Upper lobe of right lung (tissue), 1 donor: ENCODE data around the gene LZTS3. TPM values are rescaled to one million over a fixed set of nuclear protein-coding genes. Genes with fewer than 3 reads are reported as not detected.
"Not testable (repeated sequence)": the region's sequence is repeated elsewhere in the genome, so short reads cannot be mapped to it uniquely, and the experiment has no call there.

Experiments
- ATAC-seq: fragments of 200-7000 bp; cut with Tn5 transposase; one replicate; pipeline ENCODE4 v1.9.1; 2020; ENCODE audit warnings: mild to moderate bottlenecking, moderate library complexity
- DNase-seq: peaks from one replicate; pipeline ENCODE4 v3.0.0-alpha.2; 2020
- H3K27ac ChIP-seq: fragments of 200-600 bp; one replicate; pipeline ENCODE4 v1.8.0; 2022
- H3K27me3 ChIP-seq: fragments of 200-600 bp; one replicate; pipeline ENCODE4 v1.8.0; 2022; ENCODE audit warnings: mild to moderate bottlenecking
- H3K36me3 ChIP-seq: fragments of 200-600 bp; one replicate; pipeline ENCODE4 v1.8.0; 2022
- H3K4me1 ChIP-seq: fragments of 200-600 bp; one replicate; pipeline ENCODE4 v1.8.0; 2022
- H3K4me3 ChIP-seq: fragments of 200-600 bp; one replicate; pipeline ENCODE4 v1.8.0; 2022; ENCODE audit warnings: mild to moderate bottlenecking
- H3K9me3 ChIP-seq: fragments of 200-600 bp; one replicate; pipeline ENCODE4 v1.8.0; 2022
- intact Hi-C: fragments of 100-400 bp; cut with DNase I; formaldehyde crosslinking; loops from one replicate; pipeline ENCODE4 v1.11.0; 2022
- long read RNA-seq: library from polyadenylated mRNA; unstranded; transcript quantifications from one replicate; pipeline ENCODE4 v2.0.0, GENCODE V29; 2021
- total RNA-seq: library from RNA; stranded (reverse); fragmentation: NEBNext Ultra II Directional; extraction: Animal tissue kit (Norgen Biotek cat#: 25700); gene quantifications from one replicate; pipeline ENCODE4 v1.2.1, GENCODE V29; 2021
- TF ChIP-seq, protein P1 (sequence below): fragments of 200-600 bp; IDR thresholded peaks from one replicate; pipeline ENCODE4 v1.8.0; 2022; ENCODE audit warnings: antibody characterized with exemption
- donor health status: DM: no; HTN: yes; CAD: no; lungs with severe emphysema.

LZTS3 gene
- total RNA-seq, result 21.5 TPM
- long read RNA-seq, full-length matches to known transcripts, result 12 of 71 reads
- long read RNA-seq, partial matches to known transcripts, result 16 of 71 reads
- long read RNA-seq, other reads (novel, unspliced or antisense), result 43 of 71 reads

DNA sequence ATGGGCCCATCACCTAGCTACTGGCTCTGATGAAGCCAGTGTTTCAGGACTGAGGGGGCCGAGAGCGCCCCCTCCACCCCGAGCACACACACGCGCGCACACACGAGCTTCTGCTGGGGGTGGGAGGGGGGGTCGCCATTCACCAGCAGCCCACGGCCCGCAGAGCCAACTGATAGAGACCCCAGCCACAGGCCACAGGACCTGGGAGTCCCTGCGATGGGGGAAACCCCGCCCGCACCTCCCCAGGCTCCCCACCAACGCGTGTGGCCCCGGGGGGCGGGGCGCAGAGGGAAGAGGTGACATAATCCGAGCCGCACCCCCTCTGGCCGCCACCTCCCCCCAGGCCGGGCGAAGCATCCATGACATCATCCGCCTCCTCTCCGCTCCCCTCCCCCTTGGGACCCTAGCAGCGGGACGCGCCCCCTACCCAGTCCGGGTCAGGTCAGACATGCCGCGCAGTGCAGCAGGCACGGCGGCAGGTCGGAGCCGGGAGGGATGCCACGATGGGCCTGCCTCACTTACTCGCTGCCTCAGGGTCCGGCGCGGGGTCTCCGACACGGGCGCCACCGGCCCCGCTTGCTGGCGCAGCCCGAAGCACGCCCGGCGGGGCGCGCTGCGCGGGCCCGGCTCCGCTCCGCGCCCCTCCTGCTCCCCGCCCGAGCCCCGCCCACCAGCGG, at the start of gene LZTS3:
Gene LZTS3 (minus strand): TSS at position 617 of the 677 bp plus-strand sequence. CDS start 6,386 bp downstream, outside the sequence.
- H3K4me3 ChIP-seq, result peak within 1 kb of the TSS; percentile 92
- no peaks in the 10 kb centered on the region for H3K36me3 ChIP-seq
- intact Hi-C loops, result no loop called here
- ATAC-seq, result peak; percentile 67
- DNase-seq, result peak; percentile 88
- TF ChIP-seq, protein P1, sequence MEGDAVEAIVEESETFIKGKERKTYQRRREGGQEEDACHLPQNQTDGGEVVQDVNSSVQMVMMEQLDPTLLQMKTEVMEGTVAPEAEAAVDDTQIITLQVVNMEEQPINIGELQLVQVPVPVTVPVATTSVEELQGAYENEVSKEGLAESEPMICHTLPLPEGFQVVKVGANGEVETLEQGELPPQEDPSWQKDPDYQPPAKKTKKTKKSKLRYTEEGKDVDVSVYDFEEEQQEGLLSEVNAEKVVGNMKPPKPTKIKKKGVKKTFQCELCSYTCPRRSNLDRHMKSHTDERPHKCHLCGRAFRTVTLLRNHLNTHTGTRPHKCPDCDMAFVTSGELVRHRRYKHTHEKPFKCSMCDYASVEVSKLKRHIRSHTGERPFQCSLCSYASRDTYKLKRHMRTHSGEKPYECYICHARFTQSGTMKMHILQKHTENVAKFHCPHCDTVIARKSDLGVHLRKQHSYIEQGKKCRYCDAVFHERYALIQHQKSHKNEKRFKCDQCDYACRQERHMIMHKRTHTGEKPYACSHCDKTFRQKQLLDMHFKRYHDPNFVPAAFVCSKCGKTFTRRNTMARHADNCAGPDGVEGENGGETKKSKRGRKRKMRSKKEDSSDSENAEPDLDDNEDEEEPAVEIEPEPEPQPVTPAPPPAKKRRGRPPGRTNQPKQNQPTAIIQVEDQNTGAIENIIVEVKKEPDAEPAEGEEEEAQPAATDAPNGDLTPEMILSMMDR, result peak; percentile 7
- no peaks in the 10 kb centered on the region for H3K27me3 ChIP-seq
- H3K4me1 ChIP-seq, result peaks cover 6% of the 10 kb centered on the region
- peak within 1 kb of the TSS; percentile 85 for H3K27ac ChIP-seq
- no peaks in the 10 kb centered on the region for H3K9me3 ChIP-seq

DNA sequence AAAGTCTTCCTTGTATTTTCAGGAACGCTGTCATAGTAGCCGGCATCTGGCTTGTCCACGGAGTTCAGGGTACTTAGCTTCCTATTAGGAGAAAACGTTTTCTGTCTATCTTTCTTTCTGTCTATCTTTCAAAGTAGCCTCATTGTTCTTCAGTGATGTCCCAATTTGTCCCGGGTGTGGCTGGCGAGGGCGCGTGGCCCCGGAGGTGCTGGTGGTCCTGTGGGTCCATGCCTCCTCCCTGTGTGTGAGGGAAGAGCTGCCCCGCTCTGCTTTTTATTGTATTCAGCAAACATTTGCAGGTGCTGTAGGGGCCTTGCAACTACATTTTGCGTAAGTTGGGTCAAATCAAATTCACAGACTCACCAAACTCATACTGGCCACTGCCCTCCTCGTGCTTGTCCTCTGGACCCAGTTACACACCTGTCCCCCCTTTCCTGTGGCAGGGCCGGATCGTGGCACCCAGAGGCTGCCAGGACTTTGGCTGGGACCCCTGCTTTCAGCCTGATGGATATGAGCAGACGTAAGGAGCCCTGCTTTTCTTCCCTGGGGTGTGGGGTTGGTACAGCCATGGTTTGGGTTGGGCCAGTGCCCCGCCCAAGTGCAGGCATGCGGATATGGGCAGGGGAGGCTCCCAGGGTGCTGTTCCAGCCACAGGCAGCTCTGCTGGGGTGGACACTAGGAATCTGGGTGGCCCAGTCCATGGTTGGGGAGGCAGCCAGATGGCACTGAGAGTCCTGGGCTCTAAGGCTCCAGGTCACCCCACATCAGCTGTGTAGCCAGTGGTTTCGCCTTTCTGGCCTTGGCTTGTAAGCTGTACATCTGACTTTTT, 48.3 kb upstream of the LZTS3 start:
- Histone ChIP-seq H3K4me3 (no peak overlapping the region), H3K4me1 (peaks cover 8% of the 10 kb centered on the region), H3K27me3 (no peaks in the 10 kb centered on the region), H3K9me3 (no peaks in the 10 kb centered on the region), H3K36me3 (peaks cover 54% of the 10 kb centered on the region), H3K27ac (no peak overlapping the region)
- TF ChIP-seq, protein P1, result no peak
- no peak for DNase-seq
- intact Hi-C loops, result no loop called here
- ATAC-seq, result peak; percentile 41

DNA sequence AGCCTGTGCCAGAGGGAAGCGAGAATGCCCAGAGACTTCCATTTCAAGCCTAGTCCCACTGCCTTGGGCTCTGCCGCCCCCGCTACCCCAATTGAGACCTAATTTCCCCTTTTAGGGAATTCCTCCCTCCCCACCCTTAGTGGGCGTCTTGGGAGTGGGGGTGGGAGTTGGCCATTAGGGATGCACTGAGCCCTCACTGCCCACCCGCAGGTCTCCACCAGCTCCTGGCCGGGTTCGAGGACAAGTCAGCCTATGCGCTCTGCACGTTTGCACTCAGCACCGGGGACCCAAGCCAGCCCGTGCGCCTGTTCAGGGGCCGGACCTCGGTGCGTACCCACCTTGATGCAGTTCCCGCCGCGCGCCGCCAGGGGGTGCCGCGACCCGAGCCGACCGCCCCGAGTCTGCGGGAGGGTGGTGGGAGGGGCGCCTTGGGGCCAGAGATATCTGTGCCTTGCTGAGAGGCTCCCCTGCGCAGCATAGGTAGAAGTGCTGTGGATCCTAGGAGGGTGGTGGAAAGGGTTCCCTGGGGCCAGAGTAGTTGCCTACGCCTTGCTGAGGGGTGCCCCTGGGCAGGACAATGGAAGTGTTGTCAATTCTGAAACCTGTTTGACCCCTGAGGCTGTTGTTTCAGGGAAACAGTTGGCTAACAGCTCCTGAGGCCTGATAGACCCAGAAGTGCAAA, 45.1 kb upstream of the LZTS3 start:
- ATAC-seq (peak; percentile 95), DNase-seq (peak; percentile 88)
- Histone ChIP-seq H3K4me3 (no peak overlapping the region), H3K36me3 (peaks cover 67% of the 10 kb centered on the region), H3K27ac (no peak overlapping the region), H3K9me3 (no peaks in the 10 kb centered on the region), H3K27me3 (no peaks in the 10 kb centered on the region), H3K4me1 (peaks cover 8% of the 10 kb centered on the region)
- TF ChIP-seq, protein P1, result peak; percentile 91
- intact Hi-C loops, result no loop called here

DNA sequence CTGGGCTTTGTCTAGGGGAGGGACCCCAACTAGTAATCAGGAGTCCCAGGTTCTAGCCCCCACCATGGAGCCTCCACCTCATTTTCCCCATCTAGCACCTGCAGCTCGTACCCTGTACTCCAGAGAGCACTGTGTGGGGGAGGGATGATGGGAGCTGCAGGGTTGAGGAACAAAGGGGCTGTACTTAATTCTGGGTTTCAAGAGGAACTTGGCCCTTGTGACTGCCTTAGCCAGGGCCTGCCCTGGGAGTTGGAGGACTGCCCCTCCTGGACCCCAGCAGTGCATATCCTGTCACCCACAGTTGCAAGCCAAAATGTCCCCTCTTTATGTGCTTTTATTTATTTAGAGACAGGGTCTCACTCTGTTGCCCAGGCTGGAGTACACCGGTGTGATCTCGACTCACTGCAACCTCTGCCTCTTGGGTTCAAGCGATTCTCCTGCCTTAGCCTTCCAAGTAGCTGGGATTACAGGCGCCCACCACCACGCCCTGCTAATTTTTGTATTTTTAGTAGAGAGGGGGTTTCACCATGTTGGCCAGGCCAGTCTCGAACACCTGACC, 42.1 kb upstream of the LZTS3 start:
- H3K4me3 ChIP-seq, H3K27me3 ChIP-seq, DNase-seq, H3K27ac ChIP-seq, intact Hi-C loops, H3K9me3 ChIP-seq: not testable (repeated sequence)
- Histone ChIP-seq H3K4me1 (peaks cover 13% of the 10 kb centered on the region), H3K36me3 (peaks cover 40% of the 10 kb centered on the region)
- ATAC-seq, result peak; percentile 36

DNA sequence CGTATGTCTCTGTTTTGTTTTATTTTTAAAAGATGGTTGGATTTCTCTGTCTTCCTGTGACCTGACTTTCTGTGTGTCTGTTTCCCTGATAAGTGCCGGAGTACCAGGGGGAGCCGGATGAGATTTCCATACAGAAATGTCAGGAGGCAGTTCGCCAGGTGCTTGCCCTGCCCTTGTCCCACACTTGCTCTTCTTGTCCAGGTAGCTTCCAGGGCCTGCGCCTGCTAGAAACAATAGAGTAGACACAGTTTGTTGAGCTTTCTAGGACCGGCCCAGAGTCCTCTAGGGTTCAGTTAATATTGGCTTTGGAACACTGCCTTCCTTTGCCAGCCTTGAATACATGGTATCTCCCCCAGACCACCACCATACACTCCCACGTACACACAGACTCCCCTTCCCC, 39.9 kb upstream of the LZTS3 start:
- H3K36me3 ChIP-seq, result peaks cover 33% of the 10 kb centered on the region
- TF ChIP-seq, protein P1, result no peak
- intact Hi-C loops, result no loop called here
- H3K9me3 ChIP-seq, result no peaks in the 10 kb centered on the region
- no peaks in the 10 kb centered on the region for H3K27me3 ChIP-seq
- peaks cover 13% of the 10 kb centered on the region for H3K4me1 ChIP-seq
- H3K4me3 ChIP-seq, result no peak overlapping the region
- ATAC-seq (no peak), DNase-seq (no peak)
- no peak overlapping the region for H3K27ac ChIP-seq
